ENCODE results near the gene SUGCT.

Gene SUGCT

DNA sequence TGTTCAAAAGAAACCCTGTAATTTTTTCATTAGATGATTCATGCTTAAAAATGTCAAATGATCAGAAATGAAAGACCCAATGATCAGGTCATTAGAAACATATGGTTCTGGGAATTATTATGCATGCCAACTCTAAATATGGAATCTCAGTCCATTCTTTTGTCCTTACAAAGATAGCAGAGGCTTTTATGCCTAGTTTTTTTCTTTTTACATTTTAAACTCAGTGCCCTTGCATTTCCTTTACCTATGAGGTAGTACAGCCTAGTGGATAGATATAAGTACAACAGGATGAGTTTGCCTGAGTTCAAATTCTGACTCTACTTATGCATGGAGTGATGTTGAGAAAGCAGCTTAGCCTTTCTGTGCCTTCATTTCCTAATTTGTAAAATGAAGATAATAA lies 392.9 kb downstream of the SUGCT start:
- DNase-seq (ENCODE audit: low read depth) = no peak

DNA sequence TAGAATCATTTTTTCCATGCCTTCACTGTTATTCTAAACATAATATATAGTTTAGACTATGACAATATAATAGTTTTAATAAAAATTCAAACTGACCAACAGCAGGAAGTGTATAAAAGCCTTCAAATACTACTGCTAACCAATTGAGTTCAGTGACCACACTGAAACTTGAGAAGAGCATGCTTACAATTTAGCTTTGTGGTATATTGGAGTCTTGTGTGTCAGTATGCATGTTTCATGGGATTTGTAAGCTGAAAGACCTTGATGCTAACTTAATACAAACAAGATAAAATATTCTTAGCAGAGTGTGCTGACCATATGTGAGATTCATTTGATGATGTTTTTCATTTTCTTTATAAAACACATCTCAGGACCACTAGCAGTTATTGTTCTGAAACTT lies 395.5 kb downstream of the SUGCT start:
- no peak for DNase-seq (ENCODE audit: low read depth)

DNA sequence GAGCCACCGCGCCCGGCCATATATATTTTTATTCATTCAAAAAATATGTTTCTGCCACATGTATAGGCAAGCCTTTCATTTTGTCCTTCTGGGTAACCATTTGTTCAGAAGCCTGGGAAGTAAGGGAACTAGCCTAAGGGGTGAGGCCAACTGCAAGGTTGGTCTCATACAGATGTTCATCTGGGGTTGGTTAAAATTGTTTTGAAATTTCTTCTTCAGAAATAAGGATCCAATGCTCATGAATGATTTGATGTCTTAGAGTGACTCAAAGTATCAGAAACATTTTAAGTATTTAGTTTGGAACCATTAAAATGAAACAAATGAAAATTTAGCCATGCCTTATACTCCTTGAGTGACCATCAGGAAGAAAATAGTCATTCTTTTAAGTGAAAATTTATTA lies 397.2 kb downstream of the SUGCT start:
- no peak for DNase-seq (ENCODE audit: low read depth)

DNA sequence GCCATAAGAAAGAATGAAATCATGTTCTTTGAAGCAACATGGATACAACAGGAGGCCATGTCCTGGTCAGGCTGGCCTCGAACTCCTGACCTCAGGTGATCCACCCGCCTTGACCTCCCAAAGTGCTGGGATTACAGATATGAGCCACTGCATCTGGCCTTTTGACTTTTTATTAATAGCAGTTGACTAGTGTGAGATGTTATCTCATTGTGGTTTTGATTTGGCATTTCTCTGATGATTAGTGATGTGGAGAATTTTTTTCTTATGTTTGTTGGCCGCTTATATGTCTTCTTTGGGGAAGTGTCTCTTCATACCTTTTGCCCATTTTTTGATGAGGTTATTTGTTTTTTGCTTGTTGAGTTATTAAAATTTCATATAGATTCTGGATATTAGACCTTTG lies 400.9 kb downstream of the SUGCT start:
- no peak for DNase-seq (ENCODE audit: low read depth)

DNA sequence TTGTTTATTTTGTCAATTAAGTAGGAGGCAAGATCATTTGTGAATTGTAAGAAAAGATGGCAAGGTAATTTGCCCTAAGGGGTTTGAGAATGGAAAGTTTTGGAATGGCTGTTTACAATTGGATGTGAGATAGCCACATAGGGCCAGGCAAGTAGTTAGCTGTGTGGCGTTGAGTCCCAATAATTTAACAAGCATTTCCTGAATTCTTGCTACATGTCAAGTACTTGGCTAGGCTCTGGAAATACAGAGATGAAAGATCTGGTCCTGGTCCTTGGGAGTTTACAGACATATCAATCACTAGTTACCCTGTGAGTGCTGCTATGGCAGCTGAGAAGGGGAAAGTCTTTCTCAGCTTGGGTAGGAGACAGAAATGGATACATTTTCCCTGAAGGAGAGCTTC lies 401.6 kb downstream of the SUGCT start:
- no peak for DNase-seq (ENCODE audit: low read depth)

DNA sequence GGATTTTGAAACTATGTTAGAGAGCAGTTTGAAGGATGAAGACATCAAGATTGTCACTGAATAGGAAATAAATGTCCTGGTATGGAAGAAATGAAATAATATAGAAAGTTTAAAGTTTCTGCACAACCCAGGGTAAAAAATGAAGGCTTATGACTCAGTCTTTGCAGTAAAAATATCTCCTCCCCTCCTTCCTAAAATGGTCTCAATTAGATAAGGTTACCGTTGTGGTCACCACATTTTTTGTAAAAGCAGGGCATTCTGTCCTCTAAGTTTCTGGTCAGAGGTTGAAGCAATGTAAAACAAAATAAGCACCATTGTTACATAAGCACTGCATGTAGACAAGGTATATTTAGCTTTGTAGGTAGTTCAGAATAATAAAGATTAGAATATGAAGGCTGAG lies 403.5 kb downstream of the SUGCT start:
- no peak for DNase-seq (ENCODE audit: low read depth)

DNA sequence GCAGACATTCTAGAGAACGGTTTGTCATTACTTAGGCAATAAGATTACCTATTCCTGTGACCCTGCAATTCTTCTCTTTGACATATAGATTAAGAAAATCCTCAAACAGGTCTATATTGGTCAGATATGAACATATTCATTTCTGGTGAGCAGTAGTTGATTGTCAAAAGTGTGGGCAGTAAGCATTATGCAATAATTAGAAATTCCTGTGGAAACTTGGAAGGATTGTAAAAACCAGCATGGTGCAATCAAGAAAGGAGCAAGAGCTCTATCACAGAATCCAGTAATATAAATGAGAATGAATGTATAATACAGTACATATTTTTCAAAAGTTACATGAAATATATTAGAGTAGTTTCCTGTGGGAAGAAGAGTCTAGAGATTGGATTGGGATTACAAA lies 406.5 kb downstream of the SUGCT start:
- no peak for DNase-seq (ENCODE audit: low read depth)

DNA sequence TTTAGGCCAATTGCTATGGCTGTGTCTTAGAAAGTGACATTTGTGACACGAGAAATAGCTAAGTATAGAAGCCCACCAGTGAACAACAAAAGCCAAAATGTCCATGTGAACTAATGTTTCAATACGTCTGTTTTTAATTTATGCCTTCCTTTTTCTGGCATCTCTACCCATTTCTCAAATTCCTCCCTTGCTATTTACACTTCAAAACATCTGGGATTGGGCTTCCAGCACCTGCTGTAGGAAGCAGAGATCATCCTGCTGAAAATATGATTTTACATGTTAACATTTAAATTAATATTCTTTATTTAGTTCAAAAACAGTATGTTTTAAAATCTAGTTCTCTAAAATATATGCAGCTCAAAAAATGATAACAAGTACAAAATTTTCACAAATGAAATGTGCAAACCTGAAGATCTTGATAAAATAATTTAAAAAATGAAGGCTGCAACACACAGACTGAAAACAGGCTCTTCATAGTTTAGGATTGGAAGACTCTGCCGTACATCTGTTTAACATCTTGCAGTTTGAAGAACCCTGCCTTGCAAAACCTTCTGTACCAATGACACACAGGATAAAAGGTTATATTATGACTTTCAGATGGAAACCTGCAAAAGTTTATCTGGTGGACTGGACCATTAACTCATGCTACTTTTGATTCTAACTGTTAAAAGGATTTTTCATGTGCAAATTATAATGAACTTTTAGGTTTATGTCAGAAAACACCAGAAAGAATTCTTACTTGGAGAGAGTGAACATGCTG lies 408.4 kb downstream of the SUGCT start:
- no peak for DNase-seq (ENCODE audit: low read depth)

DNA sequence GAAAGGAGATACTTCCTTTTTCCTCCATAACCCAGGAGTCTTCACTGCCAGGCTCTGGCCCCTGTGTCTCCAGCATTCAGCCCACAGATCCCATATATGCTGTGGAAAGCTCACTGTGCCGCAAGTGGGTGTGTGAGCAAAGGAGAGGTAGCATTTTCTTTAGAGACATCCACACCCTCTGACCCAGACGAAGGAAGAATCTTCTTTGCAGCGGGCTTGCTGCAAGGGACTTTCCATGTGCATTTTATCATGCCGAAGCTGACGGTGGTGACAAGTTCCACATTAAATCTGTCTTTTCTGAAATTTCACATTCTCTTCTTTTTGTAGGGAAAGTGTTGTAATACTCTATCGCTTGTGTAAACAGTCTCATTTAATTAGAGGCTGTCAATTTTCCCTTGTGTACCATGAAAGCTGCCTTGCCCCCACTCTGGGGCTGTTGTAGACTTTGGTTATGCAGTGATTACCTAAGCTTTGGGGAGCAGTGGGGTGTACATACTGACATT lies 409.5 kb downstream of the SUGCT start:
- no peak for DNase-seq (ENCODE audit: low read depth)

DNA sequence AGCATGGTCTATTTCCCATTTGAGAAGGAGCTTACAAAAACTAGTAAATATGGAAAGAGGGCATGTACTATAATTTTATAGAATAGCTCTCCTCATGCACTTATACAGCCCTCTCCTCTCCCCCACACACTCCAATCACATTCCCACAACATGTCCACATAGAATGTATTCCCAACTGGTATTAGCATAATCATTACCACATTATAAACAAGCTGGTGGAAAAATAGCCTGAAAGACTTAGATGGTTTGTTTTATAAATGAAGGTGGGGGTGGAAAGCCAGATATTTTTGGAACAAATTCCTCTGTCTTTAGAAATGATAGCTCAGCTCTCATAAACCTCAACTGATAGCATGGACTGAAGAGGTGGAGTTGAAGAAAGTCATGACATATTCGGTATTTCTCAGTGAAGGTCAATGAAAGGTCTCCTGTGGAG lies 410.1 kb downstream of the SUGCT start:
- DNase-seq (ENCODE audit: low read depth) = no peak

DNA sequence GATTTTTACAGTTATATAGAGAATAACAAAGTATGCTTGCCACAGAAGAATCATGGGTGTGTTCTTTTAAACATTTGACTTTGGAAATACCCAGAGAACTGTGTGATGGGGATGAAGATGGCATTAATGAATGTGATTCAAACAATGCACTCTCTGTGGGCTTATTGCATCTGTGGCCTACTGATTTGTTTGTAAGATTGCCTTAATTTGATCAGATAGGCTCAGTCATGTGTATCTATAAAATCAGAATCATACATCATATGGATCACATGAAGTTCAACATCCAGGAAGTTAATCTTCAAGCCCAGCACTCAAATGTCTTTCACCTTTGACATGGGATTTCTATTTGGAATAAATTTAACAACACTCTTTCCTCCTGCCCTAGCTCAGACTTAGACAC lies 410.9 kb downstream of the SUGCT start:
- DNase-seq (ENCODE audit: low read depth) = no peak

DNA sequence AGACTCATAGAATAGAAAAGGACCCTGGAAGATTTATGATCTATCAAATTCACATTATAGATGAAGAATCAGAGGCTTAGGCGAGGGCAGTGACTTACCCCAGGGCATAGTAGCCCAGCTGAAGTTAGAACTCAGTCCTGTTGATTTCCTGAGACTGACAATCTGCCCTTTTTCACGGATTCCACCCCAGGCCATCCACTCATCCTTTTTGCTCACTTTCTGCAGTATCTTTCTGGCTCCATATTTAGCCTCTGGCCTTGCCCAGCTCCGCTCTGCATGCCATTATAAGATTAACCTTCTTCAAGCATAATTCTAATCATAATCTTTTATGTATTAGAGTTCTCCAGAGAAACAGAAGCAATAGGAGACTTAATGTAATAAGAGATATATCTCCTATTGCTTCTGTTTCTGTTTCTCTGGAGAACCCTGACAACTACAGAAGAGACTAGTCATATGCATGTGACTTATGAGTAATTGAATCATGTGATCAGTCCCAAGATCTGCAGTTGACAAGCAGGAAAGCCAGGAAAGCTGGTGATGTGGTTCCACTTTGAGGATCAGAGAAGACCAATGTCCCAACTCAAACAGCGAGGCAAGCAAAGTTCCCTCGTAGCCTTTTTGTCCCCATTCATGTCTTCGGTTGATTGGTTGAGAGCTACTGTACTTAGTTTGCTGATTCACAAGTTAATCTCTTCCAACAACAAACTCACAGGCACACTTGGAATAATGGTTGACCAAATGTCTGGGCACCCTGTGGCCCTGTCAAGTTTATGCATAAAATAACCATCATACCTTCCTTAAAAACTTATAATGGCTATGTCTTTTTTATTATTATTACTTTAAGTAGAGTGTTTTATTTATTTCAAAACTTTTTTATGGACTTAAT lies 412.1 kb downstream of the SUGCT start:
- DNase-seq (ENCODE audit: low read depth) = no peak

DNA sequence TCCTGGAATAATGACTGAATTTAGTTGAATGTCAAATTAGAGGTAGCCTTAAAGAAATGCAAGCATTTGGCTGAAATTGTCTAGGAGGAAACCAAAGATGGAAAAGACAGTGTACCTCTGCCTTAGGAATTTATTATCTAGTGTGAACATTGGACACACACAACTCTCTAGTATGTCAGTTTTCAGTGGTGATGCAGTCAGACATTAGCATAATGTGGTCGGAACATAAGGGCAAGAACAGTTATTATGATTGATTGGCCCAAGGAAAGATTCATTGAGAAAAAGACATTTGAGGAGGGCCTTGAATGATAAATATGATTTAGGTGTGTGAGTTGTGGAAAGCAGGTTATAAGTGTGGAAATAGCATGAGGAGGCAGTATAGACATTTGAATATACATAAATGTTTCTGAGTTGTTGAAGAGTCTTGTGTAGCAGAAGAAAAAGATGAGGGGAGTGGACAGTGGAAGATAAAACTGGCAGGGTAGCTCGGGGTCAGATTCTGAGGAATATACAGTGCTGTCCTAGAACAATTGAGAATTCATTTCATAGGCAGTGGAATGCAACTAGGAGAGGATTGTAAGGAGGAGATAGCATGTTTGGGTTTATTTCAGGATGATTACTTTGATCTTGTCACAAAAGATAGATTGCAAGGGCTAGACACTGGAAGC lies 414.7 kb downstream of the SUGCT start:
- no peak for DNase-seq (ENCODE audit: low read depth)

DNA sequence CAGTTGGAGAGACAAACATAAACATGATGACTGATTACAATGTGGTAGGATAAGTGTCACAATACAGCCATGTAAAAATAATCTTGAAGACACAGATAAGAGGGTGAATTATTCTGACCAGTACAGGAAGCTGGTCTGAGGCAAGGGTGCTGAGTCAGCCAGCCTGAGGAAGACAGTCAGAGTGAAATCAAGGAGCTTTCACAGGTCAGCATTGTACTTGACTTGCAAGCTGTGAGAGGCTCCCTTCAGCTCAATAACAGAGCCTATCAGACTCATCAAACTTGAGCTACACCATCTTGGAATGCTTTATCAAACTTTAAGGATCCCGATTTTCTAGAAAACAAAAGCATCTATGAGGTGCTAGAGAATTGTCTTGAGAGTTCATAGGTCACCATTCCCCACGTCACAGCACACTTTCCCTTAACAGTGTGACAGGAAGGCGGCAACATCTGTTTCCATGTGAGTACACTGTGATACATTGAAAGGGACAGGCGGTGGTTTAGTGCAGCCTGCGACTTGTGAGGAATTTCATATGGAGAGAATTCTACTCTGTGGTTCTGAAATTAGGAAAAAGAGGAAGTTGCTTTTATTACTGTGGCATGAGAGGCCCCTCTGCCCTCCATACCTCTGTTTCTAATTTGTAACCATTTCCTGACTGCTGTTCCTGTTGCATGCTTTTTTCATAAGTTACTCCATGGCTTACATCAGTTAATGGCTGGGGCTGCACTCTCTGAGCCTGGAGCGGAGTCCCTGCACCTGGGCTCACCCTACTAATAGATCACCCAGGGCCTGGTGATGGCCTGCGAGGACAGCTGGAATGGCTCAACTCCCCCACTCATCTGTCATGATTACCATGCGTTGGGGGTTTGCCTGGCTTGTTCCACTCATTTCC lies 417.1 kb downstream of the SUGCT start:
- DNase-seq (ENCODE audit: low read depth) = no peak

DNA sequence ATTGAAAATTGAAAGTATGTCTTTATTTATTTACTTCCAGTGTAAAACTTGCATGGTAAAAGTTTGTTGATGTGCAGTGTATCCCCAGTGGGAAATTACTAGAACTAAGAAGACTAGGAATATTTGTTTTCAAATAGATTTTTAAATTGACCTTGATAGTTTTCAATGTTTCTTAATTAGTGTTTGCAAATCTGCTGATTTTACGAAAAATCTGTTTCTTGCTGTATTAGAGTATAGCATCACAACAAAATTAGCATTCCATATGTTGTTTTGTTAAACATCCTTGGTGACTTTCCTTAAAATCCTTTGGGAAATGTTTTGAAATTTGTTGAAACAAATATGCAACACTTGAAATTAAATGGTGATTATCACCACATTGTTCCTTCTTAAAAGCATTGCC lies 425.9 kb downstream of the SUGCT start:
- no peak for DNase-seq (ENCODE audit: low read depth)

DNA sequence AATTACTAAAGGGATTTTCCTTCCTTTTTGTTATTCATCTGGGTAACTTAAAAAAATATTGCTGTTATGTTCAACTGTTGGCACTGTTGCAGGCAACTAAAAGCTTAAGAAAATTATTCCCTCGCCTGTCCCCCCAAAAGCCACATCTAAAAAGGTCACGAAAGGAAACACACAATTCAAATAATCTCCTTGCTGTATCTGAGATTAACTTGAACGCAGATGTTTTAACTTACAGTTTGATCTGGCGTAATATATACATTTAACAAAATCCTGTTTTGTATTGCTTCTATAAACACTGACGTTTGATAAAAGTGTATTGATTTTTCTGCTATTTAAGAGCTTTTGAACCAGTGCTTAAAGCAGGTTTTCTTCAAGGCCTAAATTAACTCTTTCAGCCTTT lies 432.1 kb downstream of the SUGCT start:
- DNase-seq (ENCODE audit: low read depth) = no peak

DNA sequence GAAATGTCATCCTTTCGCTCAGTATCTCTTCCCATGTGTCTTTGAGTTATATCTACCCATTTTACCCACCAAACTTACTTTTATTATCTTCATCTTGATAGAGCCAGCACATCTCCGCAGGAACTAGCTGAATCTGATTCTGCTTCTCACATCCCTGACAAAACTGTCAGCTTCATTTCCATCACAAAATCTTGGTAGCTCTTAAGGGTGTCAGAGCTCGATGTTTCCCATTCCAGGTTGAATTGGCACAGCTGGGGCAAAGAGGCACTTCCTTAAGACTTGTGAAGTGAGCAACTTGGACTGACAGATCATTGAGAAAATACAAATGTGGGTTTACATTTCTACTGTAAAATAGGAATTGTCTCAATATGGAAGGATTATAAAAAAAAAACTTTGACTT lies 434.5 kb downstream of the SUGCT start:
- no peak for DNase-seq (ENCODE audit: low read depth)

DNA sequence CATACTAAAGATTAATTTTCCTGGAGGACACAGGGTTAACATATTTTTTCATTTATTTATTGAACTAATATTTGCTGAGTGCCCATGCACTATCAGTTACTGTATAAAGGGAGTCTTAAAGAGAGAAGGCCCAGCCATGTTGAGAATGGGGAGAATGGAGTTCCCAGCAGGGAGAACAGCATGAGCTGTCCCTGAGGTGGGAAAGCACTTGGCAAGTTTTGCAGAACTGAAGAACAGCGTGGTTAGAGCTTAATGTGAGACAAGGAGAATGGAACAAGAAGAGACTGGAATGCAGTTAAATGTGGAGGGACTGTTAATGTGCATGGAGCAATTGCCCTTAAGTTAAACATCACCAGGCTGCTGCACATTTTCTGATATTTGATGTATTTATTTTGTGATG lies 435.4 kb downstream of the SUGCT start:
- DNase-seq (ENCODE audit: low read depth) = no peak

DNA sequence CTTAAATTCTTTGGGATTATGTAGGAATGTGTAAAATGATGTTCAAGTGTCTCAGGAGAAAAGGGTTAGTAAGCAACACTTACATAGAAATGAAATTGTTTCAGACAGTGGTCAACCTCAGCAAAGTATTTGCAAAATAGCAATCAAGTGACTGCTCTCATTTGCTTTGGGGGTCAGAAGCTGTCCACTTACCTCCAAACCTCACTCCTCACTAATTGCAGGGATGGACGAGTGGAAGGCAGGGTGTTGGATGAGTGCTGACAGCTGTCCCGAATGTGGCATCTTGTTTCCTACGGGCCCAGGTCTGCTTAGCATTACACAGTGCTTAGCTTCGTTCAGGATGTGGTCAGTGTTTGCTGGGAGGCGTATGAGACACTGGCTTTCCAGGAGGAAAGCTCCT lies 437.0 kb downstream of the SUGCT start:
- DNase-seq (ENCODE audit: low read depth) = no peak

DNA sequence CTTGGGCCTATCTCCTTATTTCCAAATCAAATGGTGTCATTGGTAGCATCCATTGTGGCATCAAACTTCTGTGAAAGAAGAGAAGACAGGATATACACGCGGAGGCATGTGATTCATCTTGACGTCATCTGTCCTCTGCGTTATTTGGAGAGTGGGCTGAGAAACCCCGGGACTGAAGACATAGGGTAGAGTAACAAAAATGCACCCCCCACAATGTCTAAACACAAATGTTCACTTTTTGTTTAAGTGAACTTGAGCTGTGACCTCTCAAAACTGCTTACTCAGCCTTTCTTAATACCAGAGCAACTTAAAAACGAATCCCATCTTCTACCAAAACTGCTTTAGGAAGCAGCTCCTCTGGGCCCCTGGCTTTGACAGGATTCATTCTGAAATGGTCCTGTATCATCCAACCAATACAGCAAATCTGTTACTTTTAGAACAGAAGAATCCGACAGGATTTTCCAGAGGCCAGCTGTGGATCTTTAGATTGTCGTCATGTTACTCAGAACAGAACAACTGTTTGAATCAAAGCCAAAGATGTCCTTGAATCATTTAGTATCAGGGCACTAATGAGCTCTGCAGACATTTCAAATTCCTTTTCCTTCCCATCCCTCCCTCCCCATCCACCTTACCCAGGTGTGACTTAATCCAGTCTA lies 438.1 kb downstream of the SUGCT start:
- no peak for DNase-seq (ENCODE audit: low read depth)

DNA sequence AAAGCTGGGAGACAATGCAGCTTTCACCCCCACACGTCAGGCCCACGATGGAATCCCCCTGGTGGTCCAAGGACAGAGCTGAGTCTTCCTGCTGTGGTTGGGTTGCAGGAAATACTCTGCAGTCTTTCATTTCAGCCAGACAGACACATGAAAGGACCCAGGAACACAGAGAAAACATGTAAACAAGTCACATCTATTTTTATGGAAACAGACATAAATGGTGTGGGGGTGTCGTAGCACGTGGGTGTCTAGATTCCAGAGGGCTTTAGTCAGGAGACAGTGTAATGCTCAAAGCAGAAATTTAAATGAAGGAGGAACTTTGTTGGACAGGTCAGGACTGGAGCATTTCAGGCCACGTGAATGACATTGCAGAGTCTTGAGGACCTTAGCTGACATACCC lies 444.6 kb downstream of the SUGCT start:
- DNase-seq (ENCODE audit: low read depth) = no peak
